ENCODE measurements around the gene ADAMTS13. TPM values are rescaled to one million over a fixed set of nuclear protein-coding genes. Genes with fewer than 3 reads are reported as not detected.

Gene ADAMTS13
- total and polyA plus RNA-seq, 9 of the 15 experiments (the other 6 are each of a cell fraction or from before 2014, with no cell fraction given): 0.03 to 0.20 (median 0.04) TPM; not detected in 4

GRCh38 chr9:133375724-133376654 lies 46.2 kb upstream of the ADAMTS13 start, which contains the start of the genes STKLD1 and SURF4 (continued):
- TF ChIP-seq MGA (IDR thresholded peaks at IDR 0.05): peak; percentile 89
- no peak for TF ChIP-seq STAT5A (IDR thresholded peaks at IDR 0.05; ENCODE audit: borderline replicate concordance, low read length)
- TF ChIP-seq KLF13 (tag; IDR thresholded peaks at IDR 0.05; ENCODE audit: borderline replicate concordance, low read depth): peak; percentile 81; the same call in 1 of the 2 replicates
- TF ChIP-seq STAT5B (CRISPR knock-in tag; IDR thresholded peaks at IDR 0.05): no peak
- peak; percentile 23 for TF ChIP-seq POLR2B (IDR thresholded peaks at IDR 0.05; ENCODE audit: low read depth, partially characterized antibody)
- no peak for TF ChIP-seq GTF2F1 (IDR thresholded peaks at IDR 0.05; ENCODE audit: low read depth, low read length)
- no peak for TF ChIP-seq DACH1 (IDR thresholded peaks at IDR 0.05; ENCODE audit: partially characterized antibody)
- no peak for TF ChIP-seq ZNF609 (CRISPR knock-in tag; IDR thresholded peaks at IDR 0.05; ENCODE audit: borderline replicate concordance)
- TF ChIP-seq KLF16 (IDR thresholded peaks at IDR 0.05): no peak
- no peak for TF ChIP-seq SP2 (IDR thresholded peaks at IDR 0.05; ENCODE audit: extremely low read depth, low read depth, low read length, poor library complexity, severe bottlenecking)
